GM12873 (cell line): Measurements from ENCODE around the gene PAWR.

Source experiments
- CTCF ChIP-seq: IDR thresholded peaks from 2 replicates; pipeline ENCODE4 v1.5.1; 2012; ENCODE audit warnings: low read depth, mild to moderate bottlenecking, moderate library complexity, low read length, control low read depth; ENCODE audit not compliant: insufficient read depth; ENCODE audit errors: missing control alignments

PAWR gene

GRCh38 chr12:79585147-79585546 lies 105.6 kb downstream of the PAWR start:
- no peak for TF ChIP-seq CTCF

GRCh38 chr12:79573820-79574219 lies 116.9 kb downstream of the PAWR start:
- no peak for TF ChIP-seq CTCF

- no peak for TF ChIP-seq CTCF
Observed at GRCh38 chr12:79569679-79570078, 121.1 kb downstream of the PAWR start.

- TF ChIP-seq CTCF = no peak
Observed at GRCh38 chr12:79567175-79567563, 123.6 kb downstream of the PAWR start.

- TF ChIP-seq CTCF = no peak
Observed at GRCh38 chr12:79566452-79567174, 124.2 kb downstream of the PAWR start.

- no peak for TF ChIP-seq CTCF
Observed at GRCh38 chr12:79563021-79563740, 127.6 kb downstream of the PAWR start.

GRCh38 chr12:79561401-79562132 lies 129.2 kb downstream of the PAWR start:
- no peak for TF ChIP-seq CTCF
